K562 (cell line): Measurements from ENCODE around the gene RHOB. TPM values are rescaled to one million over a fixed set of nuclear protein-coding genes. Genes with fewer than 3 reads are reported as not detected.

Source experiments
- ATAC-seq: fragments of 200-7000 bp; cut with Tn5 transposase; 3 replicates; pipeline ENCODE4 v1.9.1; 2020; ENCODE audit warnings: moderate library complexity
- BruUV-seq: library from RNA; stranded (reverse); fragments of 400-500 nt; replicated peaks from 2 replicates; lab custom pipeline; 2021; lab: Mats Ljungman, UMichigan
- CTCF ChIA-PET: fragments of 300-600 bp; formaldehyde crosslinking; extraction: SDS; loops from one replicate; lab custom pipeline; 2021; ENCODE audit warnings: low intra/inter-chr PET ratio; lab: Yijun Ruan, JAX
- POLR2A ChIA-PET: fragments of 300-600, 350-650 bp; sonication (Branson Sonifier 250); formaldehyde crosslinking; extraction: SDS; loops from one replicate; lab custom pipeline; 2021; ENCODE audit warnings: antibody characterized with exemption, inconsistent platforms; lab: Yijun Ruan, JAX
- DNase-seq, 4 experiments: peaks; one replicate each; pipeline versions ENCODE4 v3.0.0 to v3.0.0-alpha.2; 2011 to 2018; ENCODE audit warnings: low spot score in 3 of 4, mixed read lengths in 3 of 4; ENCODE audit errors: extremely low read depth in 1 of 4
- FAIRE-seq: peaks from 2 replicates; lab custom pipeline; 2011; peaks lifted over from hg19 to GRCh38; lab: Jason Lieb, UNC
- H2AFZ ChIP-seq: 2 replicates; pipeline ENCODE4 v1.6.0; 2011; ENCODE audit warnings: low read depth, low read length, control low read depth, inconsistent platforms
- H3K27ac ChIP-seq: fragments of 200-600 bp; 3 replicates; pipeline ENCODE4 v1.8.0; 2011; ENCODE audit warnings: low read depth, mild to moderate bottlenecking, control low read depth, inconsistent platforms, low read length, moderate library complexity, mixed read lengths; ENCODE audit errors: extremely low read depth
- H3K27me3 ChIP-seq, 2 experiments: fragments of 300-600 bp in 1 of 2; 2 replicates in 1 of 2; 3 replicates in 1 of 2; pipeline versions ENCODE4 v1.6.0 to v1.8.0; 2011; ENCODE audit warnings: inconsistent platforms in 2 of 2, low read length in 2 of 2, mild to moderate bottlenecking in 1 of 2, mixed read lengths in 1 of 2, moderate library complexity in 1 of 2; ENCODE audit not compliant: control insufficient read depth in 2 of 2, insufficient read depth in 2 of 2
- H3K36me3 ChIP-seq: fragments of 300-600 bp; 3 replicates; pipeline ENCODE4 v1.8.0; 2011; ENCODE audit warnings: mild to moderate bottlenecking, low read length, inconsistent platforms; ENCODE audit not compliant: control insufficient read depth, insufficient read depth
- H3K4me1 ChIP-seq, 2 experiments: fragments of 200-600 bp in 1 of 2; replicated peaks in 1 of 2; 2 replicates in 1 of 2; 3 replicates in 1 of 2; pipeline versions ENCODE4 v1.5.1 to v1.8.0; 2011; ENCODE audit warnings: inconsistent platforms in 2 of 2, low read length in 2 of 2, mild to moderate bottlenecking in 1 of 2, mixed read lengths in 1 of 2, moderate library complexity in 1 of 2; ENCODE audit not compliant: control insufficient read depth in 2 of 2, insufficient read depth in 2 of 2
- H3K4me2 ChIP-seq: 2 replicates; pipeline ENCODE4 v1.6.1; 2011; ENCODE audit warnings: low read length, control low read depth, inconsistent platforms, mixed read lengths; ENCODE audit not compliant: insufficient read depth
- H3K4me3 ChIP-seq: fragments of 200-600 bp; sonication (generic), shearing (Covaris generic); 2 replicates; pipeline ENCODE4 v1.5.1; 2016; ENCODE audit warnings: control low read depth, inconsistent platforms
- H3K79me2 ChIP-seq: fragments of 200-600 bp; 3 replicates; pipeline ENCODE4 v1.8.0; 2011; ENCODE audit warnings: low read length, inconsistent platforms; ENCODE audit not compliant: control insufficient read depth, insufficient read depth
- H3K9ac ChIP-seq, 2 experiments: 2 replicates each; pipeline versions ENCODE4 v1.6.0 to v1.6.1; 2011; ENCODE audit warnings: low read depth in 2 of 2, low read length in 2 of 2, control low read depth in 1 of 2, inconsistent platforms in 1 of 2, mild to moderate bottlenecking in 1 of 2, mixed read lengths in 1 of 2; ENCODE audit not compliant: insufficient read depth in 1 of 2
- H3K9me1 ChIP-seq: one replicate; pipeline ENCODE4 v1.6.0; 2011; ENCODE audit warnings: inconsistent platforms, mild to moderate bottlenecking, low read length, moderate library complexity; ENCODE audit not compliant: control insufficient read depth, insufficient read depth
- H3K9me3 ChIP-seq: replicated peaks from 2 replicates; pipeline ENCODE4 v1.5.1; 2011; ENCODE audit warnings: low read depth, low read length, inconsistent platforms; ENCODE audit not compliant: control insufficient read depth, insufficient read depth
- H4K20me1 ChIP-seq: replicated peaks from 2 replicates; pipeline ENCODE4 v1.6.1; 2011; ENCODE audit warnings: low read length, inconsistent platforms, mixed read lengths; ENCODE audit not compliant: control insufficient read depth, insufficient read depth
- BRD9 ChIP-seq: fragments of 450-650 bp; IDR thresholded peaks from 2 replicates; pipeline ENCODE4 v1.6.1; 2018; ENCODE audit warnings: low read depth; ENCODE audit not compliant: partially characterized antibody
- C11orf30 ChIP-seq: fragments of 450-650 bp; IDR thresholded peaks from 2 replicates; pipeline ENCODE4 v1.6.1; 2016; ENCODE audit warnings: low read depth, mild to moderate bottlenecking
- ELF1 ChIP-seq: fragments of 200-800 bp; sonication (Bioruptor generic); IDR thresholded peaks from 2 replicates; pipeline ENCODE4 v1.6.1; 2016; ENCODE audit warnings: missing genetic modification characterization, missing compliant biosample characterization
- FOXA1 ChIP-seq: fragments of 450-650 bp; IDR thresholded peaks from 2 replicates; pipeline ENCODE4 v1.6.1; 2016; ENCODE audit warnings: mild to moderate bottlenecking, borderline replicate concordance
- FOXP1 ChIP-seq: sonication (generic); formaldehyde crosslinking; IDR thresholded peaks from 2 replicates; pipeline ENCODE4 v1.8.0; 2022; ENCODE audit warnings: mild to moderate bottlenecking, missing genetic modification reagents
- MAFF ChIP-seq: IDR thresholded peaks from 2 replicates; pipeline ENCODE4 v1.6.1; 2012; ENCODE audit warnings: low read length, improper control_type of control experiment
- MAFG ChIP-seq: fragments of 450-650 bp; conservative IDR thresholded peaks from 2 replicates; pipeline ENCODE4 v1.6.1; 2016; ENCODE audit warnings: missing genetic modification characterization, missing compliant biosample characterization
- MCM3 ChIP-seq: fragments of 450-650 bp; IDR thresholded peaks from 2 replicates; pipeline ENCODE4 v1.6.1; 2016
- MTA3 ChIP-seq: fragments of 450-650 bp; formaldehyde crosslinking; IDR thresholded peaks from 2 replicates; pipeline ENCODE4 v1.6.1; 2017; ENCODE audit warnings: mild to moderate bottlenecking, borderline replicate concordance
- RB1 ChIP-seq: fragments of 450-650 bp; IDR thresholded peaks from 2 replicates; pipeline ENCODE4 v1.6.1; 2017; ENCODE audit warnings: low read depth, mild to moderate bottlenecking
- SMAD3 ChIP-seq: fragments of 450-650 bp; formaldehyde crosslinking; conservative IDR thresholded peaks from 2 replicates; pipeline ENCODE4 v1.4.0; 2020; ENCODE audit warnings: mild to moderate bottlenecking
- SMARCC2 ChIP-seq: fragments of 450-650 bp; IDR thresholded peaks from 2 replicates; pipeline ENCODE4 v1.6.1; 2017; ENCODE audit warnings: antibody characterized with exemption, moderate library complexity, mild to moderate bottlenecking, low read depth
- SRF ChIP-seq, 2 experiments: fragments of 250-450, 450-650 bp in 1 of 2; sonication (Bioruptor Pico) in 1 of 2; sonication (generic) in 1 of 2; formaldehyde crosslinking; IDR thresholded peaks; 2 replicates each; pipeline versions ENCODE4 v1.5.0 to v1.5.1; 2020 to 2022; ENCODE audit warnings: mild to moderate bottlenecking in 1 of 2, missing genetic modification reagents in 1 of 2
- TAF9B ChIP-seq: fragments of 450-650 bp; IDR thresholded peaks from 2 replicates; pipeline ENCODE4 v1.6.1; 2018; ENCODE audit warnings: mild to moderate bottlenecking; ENCODE audit not compliant: partially characterized antibody
- ZFP1 ChIP-seq: fragments of 450-650 bp; formaldehyde crosslinking; IDR thresholded peaks from 2 replicates; pipeline ENCODE4 v1.4.0; 2020; ENCODE audit warnings: mild to moderate bottlenecking, mixed read lengths
- ZNF316 ChIP-seq: fragments of 450-650 bp; IDR thresholded peaks from 2 replicates; pipeline ENCODE4 v1.6.1; 2016
- WGBS: fragments of 100-300 bp; shearing (Covaris generic); methylation state at CpG from one replicate; pipeline ENCODE4 v1.1.6; 2016; ENCODE audit warnings: low coverage, mixed read lengths; ENCODE audit not compliant: insufficient coverage; ENCODE audit errors: missing lambda C conversion rate; 5-methylcytosine and 5-hydroxymethylcytosine counted together
- in situ Hi-C: fragments of 300-500 bp; cut with MboI; formaldehyde crosslinking; loops from 4 replicates; pipeline ENCODE4 v1.15.0; 2018; ENCODE audit warnings: inconsistent platforms, mixed read lengths
- intact Hi-C: fragments of 100-400 bp; cut with micrococcal nuclease; formaldehyde crosslinking; loops from 2 replicates; pipeline ENCODE4 v1.14.2; 2022
- polyA plus RNA-seq, 8 experiments: library from polyadenylated mRNA; depleted of rRNA in 4 of 8; stranded (reverse) in 5 of 8; unstranded in 3 of 8; fragments of >200 nt; fragmentation: Nextera tagmentation in 2 of 8; fragmentation: Illumina TruSeq in 1 of 8; extraction: Ambion mirVana in 2 of 8; extraction: Trizol in 1 of 8; gene quantifications; 2 replicates each; pipeline versions ENCODE4 v1.2.1 to v1.2.3, GENCODE V29; 2011 to 2014; ENCODE audit warnings: inconsistent platforms in 1 of 8, missing spikeins in 1 of 8
- total RNA-seq, 7 experiments: library from RNA; depleted of rRNA in 6 of 7; stranded (reverse); fragments of >200 nt in 6 of 7; fragmentation: Illumina TruSeq in 2 of 7; extraction: Trizol in 2 of 7; gene quantifications; 2 replicates each; pipeline versions ENCODE4 v1.2.1 to v1.2.3, GENCODE V29; 2011 to 2021; ENCODE audit warnings: low replicate concordance in 1 of 7

The RHOB gene
- total and polyA plus RNA-seq, 9 of the 15 experiments (the other 6 are each of a cell fraction or from before 2014, with no cell fraction given) = 0.07 to 4.8 (median 1.1) TPM

- intact Hi-C loops (no loop called here), in situ Hi-C loops (no loop called here)
- no peak for DNase-seq
- POLR2A ChIA-PET = interaction anchor here (0.6 to 2.4 kb wide), 9 partner anchors 8 to 511 kb away, joined by 3 to 8 read pairs (median 3); no protein-coding TSS in a partner anchor
- H3K4me2 ChIP-seq = no peak overlapping the region
- BruUV-seq = no TSS peak
- H3K79me2 ChIP-seq = no peaks in the 10 kb centered on the region
- ATAC-seq = no peak
- no peaks in the 10 kb centered on the region for H3K9me1 ChIP-seq
- H3K4me3 ChIP-seq = no peak overlapping the region
- H3K36me3 ChIP-seq = no peaks in the 10 kb centered on the region; the same call in 2 of the 3 replicates
- peaks cover 0 to 8% of the 10 kb centered on the region in 2 experiments; a peak in 2 of 5 replicates for H3K27me3 ChIP-seq
- CTCF ChIA-PET = no interaction called here
- peaks cover 0 to 21% of the 10 kb centered on the region in 2 experiments; a peak in 2 of 5 replicates for H3K4me1 ChIP-seq
- no peaks in the 10 kb centered on the region for H3K9me3 ChIP-seq
- no peak overlapping the region for H2AFZ ChIP-seq
- no peak overlapping the region for H3K9ac ChIP-seq
- no peak for FAIRE-seq
- 26% methylated on average over 5 of the region's 6 CpGs for WGBS
- no peaks in the 10 kb centered on the region for H4K20me1 ChIP-seq
- no peak overlapping the region for H3K27ac ChIP-seq
- TF ChIP-seq FOXP1 = no peak
- TF ChIP-seq RB1 = no peak
- peak; percentile 25; the same call in 1 of the 2 replicates for TF ChIP-seq MAFF
- TF ChIP-seq ZNF316 = peak; percentile 71
- peak; percentile 52; the same call in 1 of the 2 replicates for TF ChIP-seq C11orf30
- TF ChIP-seq ZFP1 (CRISPR knock-in tag) = 0 out of 2 replicates have a peak, but pooled peaks have one; percentile 13
- no peak for TF ChIP-seq TAF9B
- TF ChIP-seq MCM3 = no peak
- 0 out of 2 replicates have a peak, but pooled peaks have one; percentile 25 for TF ChIP-seq MAFG (tag)
- TF ChIP-seq SMARCC2 = no peak
- TF ChIP-seq ELF1 (tag) = no peak
- no peak for TF ChIP-seq SRF (CRISPR knock-in tag; IDR thresholded peaks at IDR 0.05)
- no peak for TF ChIP-seq BRD9
- TF ChIP-seq SMAD3 (CRISPR knock-in tag) = no peak
- TF ChIP-seq FOXA1 = no peak
- TF ChIP-seq MTA3 = no peak
- TF ChIP-seq, all 486 proteins: peak for 5
Observed at GRCh38 chr2:20450201-20450999, 3.5 kb downstream of the RHOB start.
